Activated CD8-positive, alpha-beta memory T cell treated with anti-CD3 and anti-CD28 coated beads, Interleukin-2, amount 50 U/mL, for 4 hours (primary cell): ENCODE measurements around the gene CCT8L2.
"Not testable (repeated sequence)": the region's sequence is repeated elsewhere in the genome, so short reads cannot be mapped to it uniquely, and the experiment has no call there.

Source experiments
- DNase-seq: peaks from one replicate; pipeline ENCODE4 v3.0.0-alpha.2; 2020

CCT8L2 gene

DNA sequence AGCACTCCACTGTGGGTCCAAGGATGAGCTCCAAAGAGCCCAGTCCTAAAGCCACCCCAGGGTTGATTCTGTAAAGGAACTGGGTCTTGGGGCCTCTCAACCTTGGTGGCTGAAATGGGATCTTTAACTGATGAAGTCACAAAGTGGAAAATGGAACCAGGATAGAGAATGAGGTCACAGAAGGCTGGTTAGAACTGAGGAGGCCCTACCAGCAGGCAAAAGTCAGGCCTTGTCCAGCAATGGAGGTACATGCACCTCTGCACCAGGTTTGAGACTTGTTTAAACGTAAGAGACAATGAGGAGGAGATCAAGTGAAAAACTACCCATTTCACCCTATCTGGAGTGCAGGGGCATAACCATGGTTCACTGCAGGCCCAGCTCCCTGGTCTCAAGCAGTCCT lies at the start of gene CCT8L2:
CCT8L2 (minus strand) TSS at position 101 of the 400 bp plus-strand sequence. CDS start 260 bp downstream, outside the sequence.
- not testable (repeated sequence) for DNase-seq

DNA sequence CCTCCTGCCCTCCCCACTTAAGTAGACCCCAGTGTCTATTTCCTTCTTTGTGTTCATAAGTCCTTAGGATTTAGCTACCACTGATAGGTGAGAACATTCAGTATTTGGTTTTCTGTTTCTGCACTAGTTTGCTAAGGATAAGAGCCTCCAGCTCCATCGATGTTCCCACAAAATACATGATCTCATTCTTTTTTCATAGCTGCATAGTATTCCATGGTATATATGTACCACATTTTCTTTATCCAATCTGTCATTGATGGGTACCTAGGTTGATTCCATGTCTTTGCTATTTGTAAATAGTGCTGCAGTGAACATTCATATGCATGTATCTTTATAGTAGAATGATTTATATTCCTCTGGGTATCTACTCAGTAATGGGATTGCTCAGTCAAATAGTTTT lies 42.8 kb upstream of the CCT8L2 start:
- DNase-seq, result not testable (repeated sequence)

DNA sequence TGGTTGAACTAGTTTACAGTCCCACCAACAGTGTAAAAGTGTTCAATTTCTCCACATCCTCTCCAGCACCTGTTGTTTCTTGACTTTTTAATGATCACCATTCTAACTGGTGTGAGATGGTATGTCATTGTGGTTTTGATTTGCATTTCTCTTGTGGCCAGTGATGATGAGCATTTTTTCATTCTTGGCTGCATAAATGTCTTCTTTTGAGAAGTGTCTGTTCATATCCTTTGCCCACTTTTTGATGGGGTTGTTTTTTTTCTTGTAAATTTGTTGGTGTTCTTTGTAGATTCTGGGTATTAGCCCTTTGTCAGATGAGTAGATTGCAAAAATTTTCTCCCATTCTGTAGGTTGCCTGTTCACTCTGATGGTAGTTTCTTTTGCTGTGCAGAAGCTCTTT lies 41.5 kb upstream of the CCT8L2 start:
- not testable (repeated sequence) for DNase-seq

DNA sequence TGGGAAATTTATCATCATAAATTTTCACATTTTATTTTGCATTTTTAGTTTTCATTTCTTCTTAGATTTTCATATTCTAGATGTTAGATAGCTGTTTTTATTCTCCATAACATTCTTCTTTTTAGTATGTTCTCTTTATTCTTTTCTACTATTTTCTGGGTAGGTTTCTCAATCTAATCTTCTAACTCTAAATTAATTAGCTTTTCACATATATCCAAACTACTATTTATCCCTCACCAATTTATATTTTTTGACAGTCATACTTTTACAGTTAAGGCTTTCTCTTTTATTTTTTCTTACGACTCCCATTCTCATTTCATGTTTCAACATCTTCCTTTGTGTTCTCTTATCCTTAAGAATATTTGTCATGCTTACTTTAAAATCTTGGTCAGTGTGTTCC lies 35.9 kb upstream of the CCT8L2 start:
- DNase-seq, result not testable (repeated sequence)

DNA sequence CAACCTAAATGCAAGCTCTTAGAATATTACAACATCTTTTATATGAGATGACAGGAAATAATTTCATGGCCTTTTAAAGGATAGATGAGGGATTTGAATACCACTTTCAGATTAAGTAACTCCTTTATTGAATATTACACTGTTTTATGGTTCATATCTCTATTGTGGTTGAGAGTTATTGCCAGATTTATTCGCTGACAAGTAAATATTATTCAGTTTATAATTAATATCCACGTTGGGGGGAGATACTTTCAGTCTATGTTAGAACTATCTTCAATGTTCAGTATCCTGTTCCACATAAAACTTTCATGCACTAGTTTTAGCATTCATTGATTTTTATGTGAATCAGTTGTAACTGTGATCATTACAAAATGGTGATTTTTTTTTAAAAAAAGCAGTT lies 32.4 kb upstream of the CCT8L2 start:
- not testable (repeated sequence) for DNase-seq

GRCh38 chr22:16623595-16623994 lies 31.0 kb upstream of the CCT8L2 start:
- not testable (repeated sequence) for DNase-seq

DNA sequence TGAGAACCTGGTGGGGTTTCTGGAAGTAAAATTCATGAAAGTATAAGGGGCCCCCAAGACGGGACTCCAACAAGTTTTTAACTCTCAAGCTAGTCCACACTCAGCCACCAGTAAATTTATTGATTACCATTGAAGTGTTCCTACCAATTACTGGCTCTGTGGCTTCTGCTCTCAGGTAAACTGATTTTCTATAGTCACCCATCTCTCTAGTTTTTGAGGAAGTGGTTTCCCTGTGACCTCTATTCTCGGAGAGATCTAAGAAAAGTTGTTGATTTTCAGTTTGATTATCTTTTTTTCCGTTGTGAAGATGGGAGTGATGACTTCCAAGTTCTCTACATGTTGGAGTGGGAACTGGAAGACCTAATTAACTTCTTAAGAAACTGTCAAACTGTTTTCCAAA lies 24.9 kb upstream of the CCT8L2 start:
- DNase-seq, result not testable (repeated sequence)

GRCh38 chr22:16616390-16616938 lies 23.9 kb upstream of the CCT8L2 start:
- DNase-seq, result not testable (repeated sequence)

DNA sequence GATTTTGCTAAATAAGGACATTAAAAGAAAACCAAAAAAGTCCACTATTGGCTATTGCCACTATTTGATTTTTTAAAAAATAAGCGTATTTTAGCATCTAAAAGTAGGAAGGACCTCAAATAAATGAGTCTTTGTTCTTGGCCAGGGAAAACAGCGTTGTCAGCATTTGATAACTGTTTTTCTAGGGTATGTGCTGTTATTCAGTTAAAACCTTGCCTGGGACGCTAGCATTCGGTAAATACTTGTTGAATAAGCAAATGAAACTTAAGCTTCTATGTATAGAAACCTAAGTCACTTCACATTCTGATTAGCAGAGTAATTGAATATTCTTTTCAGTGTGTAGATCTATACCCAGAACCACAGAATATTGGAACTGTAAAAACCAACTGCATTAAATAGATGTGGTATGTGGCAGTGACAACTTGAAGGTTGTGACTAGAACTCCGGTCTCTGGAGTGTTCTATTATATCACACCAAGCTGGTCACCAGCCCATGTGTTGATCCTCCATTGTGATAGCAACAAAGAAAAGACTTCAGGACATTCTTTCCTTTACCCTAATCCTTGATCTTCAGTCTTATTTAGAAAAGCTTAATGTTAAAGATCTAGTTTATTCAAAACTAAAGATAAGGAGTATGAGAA lies 23.1 kb upstream of the CCT8L2 start:
- DNase-seq, result not testable (repeated sequence)

GRCh38 chr22:16609548-16610261 lies 17.1 kb upstream of the CCT8L2 start:
- no peak for DNase-seq

GRCh38 chr22:16608931-16609330 lies 16.3 kb upstream of the CCT8L2 start:
- no peak for DNase-seq

DNA sequence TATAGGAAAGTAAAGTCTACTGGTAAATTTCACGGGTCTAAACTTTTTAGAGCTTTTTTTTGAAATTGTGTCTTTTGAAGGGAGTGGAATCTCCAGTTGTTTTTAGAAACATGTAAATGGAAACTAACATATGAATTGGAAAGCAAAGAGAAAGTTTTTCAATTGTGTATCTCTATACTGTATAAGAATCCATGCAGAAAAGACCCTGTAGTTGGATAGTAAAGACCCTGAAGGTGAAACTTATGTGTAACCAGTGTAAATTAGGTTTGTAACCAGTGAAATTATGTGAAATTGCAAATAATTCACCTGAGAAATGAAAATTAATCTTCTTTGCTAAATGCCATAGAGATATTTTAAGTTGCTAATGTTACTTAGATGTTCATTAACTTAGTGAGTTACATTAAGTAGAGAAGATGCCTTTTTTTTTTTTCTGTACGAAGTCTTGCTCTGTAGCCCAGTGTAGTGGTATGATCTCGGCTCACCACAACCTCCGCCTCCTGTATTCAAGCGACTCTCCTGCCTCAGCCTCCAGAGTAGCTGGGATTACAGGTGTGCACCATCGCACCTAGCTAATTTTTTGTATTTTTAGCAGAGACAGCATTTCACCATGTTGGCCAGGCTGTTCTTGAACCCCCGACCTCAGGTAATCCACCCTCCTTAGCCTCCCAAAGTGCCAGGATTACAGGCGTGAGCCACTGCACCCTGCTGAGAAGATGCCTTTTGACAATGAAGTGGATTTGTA lies 11.8 kb upstream of the CCT8L2 start:
- not testable (repeated sequence) for DNase-seq

DNA sequence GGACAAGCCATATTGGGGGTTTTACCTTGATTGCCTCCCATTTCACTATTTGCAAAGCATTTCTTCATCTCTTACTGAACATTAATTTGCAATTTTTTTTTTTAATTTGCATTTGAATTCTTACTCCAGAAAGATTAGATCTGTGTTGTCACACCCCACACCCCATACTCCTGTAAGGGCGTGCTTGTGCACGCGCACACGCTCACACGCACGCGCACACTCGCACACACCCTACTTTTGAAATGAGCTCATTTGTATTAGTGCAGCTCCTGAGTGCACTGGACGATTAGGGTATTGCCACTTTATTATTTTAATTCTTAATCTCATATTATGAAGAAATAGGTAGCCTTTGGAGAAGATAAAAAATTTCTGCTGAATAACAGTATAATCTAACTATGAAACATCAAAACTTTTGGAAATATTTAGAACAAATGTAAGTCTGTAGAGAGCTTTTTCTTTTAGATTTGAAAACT lies 11.2 kb upstream of the CCT8L2 start:
- DNase-seq, result not testable (repeated sequence)

GRCh38 chr22:16603448-16603768 lies 10.8 kb upstream of the CCT8L2 start:
- DNase-seq, result no peak

GRCh38 chr22:16602728-16603447 lies 10.3 kb upstream of the CCT8L2 start:
- DNase-seq, result peak; percentile 38

- DNase-seq, result peak; percentile 25
Observed at GRCh38 chr22:16602224-16602727, 9.7 kb upstream of the CCT8L2 start.

GRCh38 chr22:16601437-16602223 lies 9.0 kb upstream of the CCT8L2 start:
- DNase-seq, result peak; percentile 44

GRCh38 chr22:16600644-16601436 lies 8.2 kb upstream of the CCT8L2 start:
- peak; percentile 78 for DNase-seq

- not testable (repeated sequence) for DNase-seq
Observed at GRCh38 chr22:16599648-16600047, 7.0 kb upstream of the CCT8L2 start.

DNA sequence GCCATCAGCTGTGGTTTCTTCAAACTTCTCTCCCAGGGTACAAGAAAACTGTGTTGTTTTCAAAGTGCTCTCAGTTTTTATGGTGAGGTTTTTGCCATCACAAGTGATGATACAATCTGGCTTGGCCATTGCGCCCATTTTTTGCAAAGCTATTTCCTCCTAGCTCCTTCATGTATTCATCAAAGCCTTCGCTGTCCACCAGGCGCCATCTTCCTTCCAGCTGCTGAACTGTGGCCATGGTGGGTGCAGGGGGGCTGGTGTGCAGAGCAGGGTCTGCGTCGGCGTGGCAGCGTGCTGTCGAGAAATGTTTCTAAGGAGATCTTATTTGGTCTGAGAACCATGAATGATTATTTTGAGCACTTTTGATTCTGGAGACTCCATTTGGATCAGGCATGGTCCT lies 2.6 kb upstream of the CCT8L2 start:
- DNase-seq, result not testable (repeated sequence)

DNA sequence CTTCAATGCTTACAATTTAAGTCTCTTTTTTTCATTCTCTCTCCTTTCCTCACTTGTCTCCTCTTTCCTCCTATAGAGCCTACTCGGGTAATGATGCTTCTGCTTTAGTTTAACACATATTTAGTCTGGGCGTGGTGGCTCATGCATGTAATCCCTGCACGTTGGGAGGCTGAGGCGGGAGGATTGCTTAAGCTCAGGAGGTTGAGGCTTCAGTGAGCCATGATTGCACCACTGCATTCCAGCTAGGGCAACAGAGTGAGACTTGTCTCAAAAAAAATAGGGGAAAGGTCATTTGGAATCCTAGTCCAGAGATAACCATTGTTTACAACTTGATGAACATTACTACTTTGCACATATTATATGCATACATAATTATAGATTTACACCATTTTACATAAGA lies 1.4 kb upstream of the CCT8L2 start:
- no peak for DNase-seq
